ENCODE measurements around the gene POLR3A. TPM values are rescaled to one million over a fixed set of nuclear protein-coding genes. Genes with fewer than 3 reads are reported as not detected.

POLR3A gene
- polyA plus RNA-seq, 1 donor from 2014 or later: 15.6 TPM

GRCh38 chr10:78069151-78069550 lies 39.8 kb upstream of the POLR3A start:
- H3K27ac ChIP-seq (ENCODE audit: low read length): no peak overlapping the region
- no peaks in the 10 kb centered on the region for H3K9me2 ChIP-seq (ENCODE audit: insufficient read depth, low read length)
- no peaks in the 10 kb centered on the region for H4K20me1 ChIP-seq (ENCODE audit: insufficient read depth)
- no peak for TF ChIP-seq POLR2AphosphoS5 (IDR thresholded peaks at IDR 0.05)
- TF ChIP-seq EP300 (conservative IDR thresholded peaks at IDR 0.05; ENCODE audit: poor library complexity, severe bottlenecking): no peak
- no peak for TF ChIP-seq TAF1 (IDR thresholded peaks at IDR 0.05; ENCODE audit: low read depth)
- TF ChIP-seq SMC3 (conservative IDR thresholded peaks at IDR 0.05; ENCODE audit: poor library complexity): no peak
- TF ChIP-seq RAD21 (conservative IDR thresholded peaks at IDR 0.05): no peak
- TF ChIP-seq EZH2 (IDR thresholded peaks at IDR 0.05; ENCODE audit: borderline replicate concordance, insufficient read depth, low read length, poor library complexity, severe bottlenecking): no peak
- no peak for TF ChIP-seq MXI1 (conservative IDR thresholded peaks at IDR 0.05; ENCODE audit: poor library complexity, severe bottlenecking)
- no peak for TF ChIP-seq CTCF (IDR thresholded peaks at IDR 0.05; ENCODE audit: poor library complexity, severe bottlenecking)
- no peak for TF ChIP-seq REST (IDR thresholded peaks at IDR 0.05; ENCODE audit: borderline replicate concordance)
- no peak overlapping the region for H3K4me3 ChIP-seq (ENCODE audit: low read length)
- H3K4me2 ChIP-seq (ENCODE audit: low read length): no peak overlapping the region
- H3K9ac ChIP-seq (ENCODE audit: low read length): no peak overlapping the region
- H2AFZ ChIP-seq (ENCODE audit: low read depth, low read length): no peak overlapping the region
- no peaks in the 10 kb centered on the region for H3K9me3 ChIP-seq (ENCODE audit: low read length)
- no peaks in the 10 kb centered on the region for H3K36me3 ChIP-seq (ENCODE audit: insufficient read depth, low read length)
- H3F3A ChIP-seq (ENCODE audit: insufficient read depth, low read length, poor library complexity, severe bottlenecking): no peaks in the 10 kb centered on the region
- no peaks in the 10 kb centered on the region for H3K79me2 ChIP-seq (replicated peaks; ENCODE audit: insufficient read depth, low read length)
- no peaks in the 10 kb centered on the region for H3K27me3 ChIP-seq (ENCODE audit: insufficient read depth, low read depth, low read length)

GRCh38 chr10:78066728-78067430 lies 37.6 kb upstream of the POLR3A start:
- no peaks in the 10 kb centered on the region for H3K79me2 ChIP-seq (replicated peaks; ENCODE audit: insufficient read depth, low read length)
- no peak overlapping the region for H3K9ac ChIP-seq (ENCODE audit: low read length)
- no peak overlapping the region for H3K27ac ChIP-seq (ENCODE audit: low read length)
- no peaks in the 10 kb centered on the region for H3F3A ChIP-seq (ENCODE audit: insufficient read depth, low read length, poor library complexity, severe bottlenecking)
- no peak overlapping the region for H2AFZ ChIP-seq (ENCODE audit: low read depth, low read length)
- no peaks in the 10 kb centered on the region for H3K36me3 ChIP-seq (ENCODE audit: insufficient read depth, low read length)
- no peak overlapping the region for H3K4me3 ChIP-seq (ENCODE audit: low read length)
- no peaks in the 10 kb centered on the region for H3K9me3 ChIP-seq (ENCODE audit: low read length)
- TF ChIP-seq REST (IDR thresholded peaks at IDR 0.05; ENCODE audit: borderline replicate concordance): no peak
- no peak for TF ChIP-seq TAF1 (IDR thresholded peaks at IDR 0.05; ENCODE audit: low read depth)
- H3K27me3 ChIP-seq (ENCODE audit: insufficient read depth, low read depth, low read length): no peaks in the 10 kb centered on the region
- H3K9me2 ChIP-seq (ENCODE audit: insufficient read depth, low read length): no peaks in the 10 kb centered on the region
- H3K4me2 ChIP-seq (ENCODE audit: low read length): no peak overlapping the region
- no peaks in the 10 kb centered on the region for H4K20me1 ChIP-seq (ENCODE audit: insufficient read depth)

Data from neural cell (in vitro differentiated cells).